ENCODE data around the gene ZNF532.

ZNF532 gene

GRCh38 chr18:58975296-58975695 lies 110.6 kb downstream of the ZNF532 start:
- no peak overlapping the region for H3K4me3 Mint-ChIP-seq
- no peak for TF ChIP-seq CTCF (IDR thresholded peaks at IDR 0.05)
- no peaks in the 10 kb centered on the region for H3K9me3 Mint-ChIP-seq
- H3K27me3 Mint-ChIP-seq (ENCODE audit: low read depth, poor library complexity) = no peaks in the 10 kb centered on the region
- peak overlapping the region; percentile 97 for H3K27ac Mint-ChIP-seq
- H3K36me3 Mint-ChIP-seq (ENCODE audit: low read depth) = peaks cover 77% of the 10 kb centered on the region
- no peak for DNase-seq
- H3K4me1 Mint-ChIP-seq = peaks cover 4% of the 10 kb centered on the region

GRCh38 chr18:58975781-58976180 lies 111.1 kb downstream of the ZNF532 start:
- peak overlapping the region; percentile 97 for H3K27ac Mint-ChIP-seq
- no peaks in the 10 kb centered on the region for H3K9me3 Mint-ChIP-seq
- peaks cover 4% of the 10 kb centered on the region for H3K4me1 Mint-ChIP-seq
- peaks cover 77% of the 10 kb centered on the region for H3K36me3 Mint-ChIP-seq (ENCODE audit: low read depth)
- H3K4me3 Mint-ChIP-seq = no peak overlapping the region
- no peaks in the 10 kb centered on the region for H3K27me3 Mint-ChIP-seq (ENCODE audit: low read depth, poor library complexity)
- no peak for DNase-seq
- TF ChIP-seq CTCF (IDR thresholded peaks at IDR 0.05) = no peak

DNA sequence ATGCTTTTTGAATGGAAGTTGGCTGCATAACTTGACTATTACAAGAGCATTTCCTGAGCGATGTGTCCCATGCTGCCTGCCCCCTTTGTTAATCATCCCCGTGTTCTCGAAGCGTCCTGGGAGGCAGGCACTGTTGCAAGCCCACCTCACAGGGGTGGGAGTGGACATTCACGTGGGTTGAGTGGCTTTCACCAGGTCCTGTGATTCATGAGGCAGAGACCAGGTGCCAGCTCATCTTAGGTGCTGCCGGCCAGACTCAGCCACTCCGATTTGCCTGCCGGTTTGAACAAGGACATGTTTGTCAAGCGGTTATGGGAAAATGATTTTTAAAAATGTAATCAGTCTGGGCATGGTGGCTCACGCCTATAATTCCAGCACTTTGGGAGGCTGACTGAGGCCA lies 112.5 kb downstream of the ZNF532 start:
- Mint-ChIP-seq H3K27ac (peak overlapping the region; percentile 68), H3K4me1 (peaks cover 4% of the 10 kb centered on the region)
- no peak for DNase-seq

DNA sequence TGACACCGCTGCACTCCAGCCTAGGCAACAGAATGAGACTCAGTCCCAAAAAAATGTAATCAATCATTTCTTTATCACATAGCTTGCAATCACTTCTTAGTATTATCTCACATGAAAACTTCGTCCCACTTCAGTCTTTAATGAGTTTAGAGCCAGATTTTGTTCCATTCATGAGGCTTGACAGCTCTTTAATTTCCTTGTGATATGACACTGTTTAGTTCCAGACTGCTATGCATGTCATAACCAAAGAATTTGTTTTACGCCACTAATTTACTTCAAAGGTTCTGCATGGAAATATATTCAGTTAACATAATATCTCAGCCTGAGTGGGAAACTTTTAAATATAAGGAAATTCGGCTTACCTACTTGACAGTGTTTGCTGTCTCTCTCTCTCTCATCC lies 113.1 kb downstream of the ZNF532 start:
- TF ChIP-seq CTCF (IDR thresholded peaks at IDR 0.05) = no peak
- H3K4me3 Mint-ChIP-seq = no peak overlapping the region
- H3K9me3 Mint-ChIP-seq = no peaks in the 10 kb centered on the region
- H3K4me1 Mint-ChIP-seq = peaks cover 4% of the 10 kb centered on the region
- DNase-seq = no peak
- no peak overlapping the region for H3K27ac Mint-ChIP-seq
- no peaks in the 10 kb centered on the region for H3K27me3 Mint-ChIP-seq (ENCODE audit: low read depth, poor library complexity)
- H3K36me3 Mint-ChIP-seq (ENCODE audit: low read depth) = peaks cover 77% of the 10 kb centered on the region

More for the DNA sequence above, 112.5 kb downstream of the ZNF532 start:
- no peak overlapping the region for H3K4me3 Mint-ChIP-seq
- peaks cover 77% of the 10 kb centered on the region for H3K36me3 Mint-ChIP-seq (ENCODE audit: low read depth)
- H3K27me3 Mint-ChIP-seq (ENCODE audit: low read depth, poor library complexity) = no peaks in the 10 kb centered on the region
- no peak for TF ChIP-seq CTCF (IDR thresholded peaks at IDR 0.05)
- H3K9me3 Mint-ChIP-seq = no peaks in the 10 kb centered on the region

- peaks cover 81% of the 10 kb centered on the region for H3K36me3 Mint-ChIP-seq (ENCODE audit: low read depth)
- no peaks in the 10 kb centered on the region for H3K9me3 Mint-ChIP-seq
- H3K4me3 Mint-ChIP-seq = no peak overlapping the region
- no peak overlapping the region for H3K27ac Mint-ChIP-seq
- no peak for DNase-seq
- peaks cover 4% of the 10 kb centered on the region for H3K4me1 Mint-ChIP-seq
- H3K27me3 Mint-ChIP-seq (ENCODE audit: low read depth, poor library complexity) = no peaks in the 10 kb centered on the region
- no peak for TF ChIP-seq CTCF (IDR thresholded peaks at IDR 0.05)
Observed at GRCh38 chr18:58978916-58979315, 114.2 kb downstream of the ZNF532 start.

- no peak for TF ChIP-seq CTCF (IDR thresholded peaks at IDR 0.05)
- DNase-seq = no peak
- Mint-ChIP-seq H3K27ac (peak overlapping the region; percentile 62), H3K27me3 (ENCODE audit: low read depth, poor library complexity) (no peaks in the 10 kb centered on the region), H3K4me1 (peaks cover 3% of the 10 kb centered on the region), H3K4me3 (no peak overlapping the region), H3K36me3 (ENCODE audit: low read depth) (peaks cover 81% of the 10 kb centered on the region), H3K9me3 (no peaks in the 10 kb centered on the region)
Observed at GRCh38 chr18:58979615-58980014, 114.9 kb downstream of the ZNF532 start.
